HL-60 (cell line): Measurements from ENCODE around the gene SCAMP2.
A peak's percentile ranks its signal among the peaks of the same experiment; 100 is the strongest.

Source experiments
- DNase-seq, 2 experiments: peaks; one replicate each; pipeline ENCODE4 v3.0.0-alpha.2; 2010 to 2020; ENCODE audit warnings: low read depth in 1 of 2, low spot score in 1 of 2
- H3K27ac ChIP-seq: fragments of 250-450 bp; sonication (Bioruptor Pico); replicated peaks from 2 replicates; pipeline ENCODE4 v1.5.1; 2020; ENCODE audit warnings: mild to moderate bottlenecking, moderate library complexity
- H3K27me3 ChIP-seq: fragments of 250-450 bp; sonication (Bioruptor Pico); 2 replicates; pipeline ENCODE4 v1.5.1; 2021; ENCODE audit warnings: mild to moderate bottlenecking, moderate library complexity; ENCODE audit not compliant: insufficient read depth, poor library complexity, severe bottlenecking
- H3K4me3 ChIP-seq: replicated peaks from 2 replicates; pipeline ENCODE4 v1.5.1; 2011; ENCODE audit warnings: mild to moderate bottlenecking, control low read depth, low read length; ENCODE audit not compliant: insufficient read depth
- GABPA ChIP-seq: IDR thresholded peaks from 2 replicates; pipeline ENCODE4 v1.6.1; 2012; ENCODE audit warnings: low read depth
- POLR2AphosphoS5 ChIP-seq: IDR thresholded peaks from 2 replicates; pipeline ENCODE4 v1.6.1; 2012; ENCODE audit warnings: low read depth
- SPI1 ChIP-seq: IDR thresholded peaks from 2 replicates; pipeline ENCODE4 v1.6.1; 2012; ENCODE audit warnings: low read depth, mild to moderate bottlenecking, borderline replicate concordance
- TF ChIP-seq, protein P1 (sequence below): IDR thresholded peaks from 2 replicates; pipeline ENCODE4 v1.6.1; 2012; ENCODE audit warnings: low read depth; ENCODE audit not compliant: insufficient replicate concordance
- TF ChIP-seq, protein P2 (sequence below): IDR thresholded peaks from one replicate; pipeline ENCODE4 v1.5.1; 2011; ENCODE audit warnings: low read length, control low read depth, inconsistent platforms; ENCODE audit not compliant: insufficient read depth

SCAMP2 gene

DNA sequence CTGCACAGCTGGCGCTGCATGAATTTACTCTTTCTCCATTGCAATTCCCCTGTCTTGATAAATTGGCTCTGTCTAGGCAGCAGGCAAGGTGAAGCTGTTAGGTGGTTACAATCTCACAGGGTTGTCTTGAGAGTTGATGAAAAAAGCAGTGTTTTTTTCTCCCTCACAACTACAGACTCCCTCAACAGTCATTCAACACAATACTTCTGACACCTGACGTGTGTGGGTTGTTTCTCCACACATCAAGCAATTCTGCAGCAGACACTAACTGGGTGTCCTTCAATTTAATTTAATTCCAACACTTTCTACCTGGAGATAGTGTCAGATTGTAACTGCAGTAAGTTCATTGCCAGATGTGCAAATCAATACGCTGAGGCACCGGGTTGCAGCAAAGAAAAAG lies 5.1 kb upstream of the SCAMP2 start:
- no peaks in the 10 kb centered on the region for H3K27me3 ChIP-seq
- no peak overlapping the region for H3K27ac ChIP-seq
- DNase-seq, result no peak
- TF ChIP-seq, protein P1, sequence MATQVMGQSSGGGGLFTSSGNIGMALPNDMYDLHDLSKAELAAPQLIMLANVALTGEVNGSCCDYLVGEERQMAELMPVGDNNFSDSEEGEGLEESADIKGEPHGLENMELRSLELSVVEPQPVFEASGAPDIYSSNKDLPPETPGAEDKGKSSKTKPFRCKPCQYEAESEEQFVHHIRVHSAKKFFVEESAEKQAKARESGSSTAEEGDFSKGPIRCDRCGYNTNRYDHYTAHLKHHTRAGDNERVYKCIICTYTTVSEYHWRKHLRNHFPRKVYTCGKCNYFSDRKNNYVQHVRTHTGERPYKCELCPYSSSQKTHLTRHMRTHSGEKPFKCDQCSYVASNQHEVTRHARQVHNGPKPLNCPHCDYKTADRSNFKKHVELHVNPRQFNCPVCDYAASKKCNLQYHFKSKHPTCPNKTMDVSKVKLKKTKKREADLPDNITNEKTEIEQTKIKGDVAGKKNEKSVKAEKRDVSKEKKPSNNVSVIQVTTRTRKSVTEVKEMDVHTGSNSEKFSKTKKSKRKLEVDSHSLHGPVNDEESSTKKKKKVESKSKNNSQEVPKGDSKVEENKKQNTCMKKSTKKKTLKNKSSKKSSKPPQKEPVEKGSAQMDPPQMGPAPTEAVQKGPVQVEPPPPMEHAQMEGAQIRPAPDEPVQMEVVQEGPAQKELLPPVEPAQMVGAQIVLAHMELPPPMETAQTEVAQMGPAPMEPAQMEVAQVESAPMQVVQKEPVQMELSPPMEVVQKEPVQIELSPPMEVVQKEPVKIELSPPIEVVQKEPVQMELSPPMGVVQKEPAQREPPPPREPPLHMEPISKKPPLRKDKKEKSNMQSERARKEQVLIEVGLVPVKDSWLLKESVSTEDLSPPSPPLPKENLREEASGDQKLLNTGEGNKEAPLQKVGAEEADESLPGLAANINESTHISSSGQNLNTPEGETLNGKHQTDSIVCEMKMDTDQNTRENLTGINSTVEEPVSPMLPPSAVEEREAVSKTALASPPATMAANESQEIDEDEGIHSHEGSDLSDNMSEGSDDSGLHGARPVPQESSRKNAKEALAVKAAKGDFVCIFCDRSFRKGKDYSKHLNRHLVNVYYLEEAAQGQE, result no peak
- TF ChIP-seq POLR2AphosphoS5 (no peak), GABPA (no peak), SPI1 (no peak)
- TF ChIP-seq, protein P2, sequence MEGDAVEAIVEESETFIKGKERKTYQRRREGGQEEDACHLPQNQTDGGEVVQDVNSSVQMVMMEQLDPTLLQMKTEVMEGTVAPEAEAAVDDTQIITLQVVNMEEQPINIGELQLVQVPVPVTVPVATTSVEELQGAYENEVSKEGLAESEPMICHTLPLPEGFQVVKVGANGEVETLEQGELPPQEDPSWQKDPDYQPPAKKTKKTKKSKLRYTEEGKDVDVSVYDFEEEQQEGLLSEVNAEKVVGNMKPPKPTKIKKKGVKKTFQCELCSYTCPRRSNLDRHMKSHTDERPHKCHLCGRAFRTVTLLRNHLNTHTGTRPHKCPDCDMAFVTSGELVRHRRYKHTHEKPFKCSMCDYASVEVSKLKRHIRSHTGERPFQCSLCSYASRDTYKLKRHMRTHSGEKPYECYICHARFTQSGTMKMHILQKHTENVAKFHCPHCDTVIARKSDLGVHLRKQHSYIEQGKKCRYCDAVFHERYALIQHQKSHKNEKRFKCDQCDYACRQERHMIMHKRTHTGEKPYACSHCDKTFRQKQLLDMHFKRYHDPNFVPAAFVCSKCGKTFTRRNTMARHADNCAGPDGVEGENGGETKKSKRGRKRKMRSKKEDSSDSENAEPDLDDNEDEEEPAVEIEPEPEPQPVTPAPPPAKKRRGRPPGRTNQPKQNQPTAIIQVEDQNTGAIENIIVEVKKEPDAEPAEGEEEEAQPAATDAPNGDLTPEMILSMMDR, result no peak
- no peak overlapping the region for H3K4me3 ChIP-seq

DNA sequence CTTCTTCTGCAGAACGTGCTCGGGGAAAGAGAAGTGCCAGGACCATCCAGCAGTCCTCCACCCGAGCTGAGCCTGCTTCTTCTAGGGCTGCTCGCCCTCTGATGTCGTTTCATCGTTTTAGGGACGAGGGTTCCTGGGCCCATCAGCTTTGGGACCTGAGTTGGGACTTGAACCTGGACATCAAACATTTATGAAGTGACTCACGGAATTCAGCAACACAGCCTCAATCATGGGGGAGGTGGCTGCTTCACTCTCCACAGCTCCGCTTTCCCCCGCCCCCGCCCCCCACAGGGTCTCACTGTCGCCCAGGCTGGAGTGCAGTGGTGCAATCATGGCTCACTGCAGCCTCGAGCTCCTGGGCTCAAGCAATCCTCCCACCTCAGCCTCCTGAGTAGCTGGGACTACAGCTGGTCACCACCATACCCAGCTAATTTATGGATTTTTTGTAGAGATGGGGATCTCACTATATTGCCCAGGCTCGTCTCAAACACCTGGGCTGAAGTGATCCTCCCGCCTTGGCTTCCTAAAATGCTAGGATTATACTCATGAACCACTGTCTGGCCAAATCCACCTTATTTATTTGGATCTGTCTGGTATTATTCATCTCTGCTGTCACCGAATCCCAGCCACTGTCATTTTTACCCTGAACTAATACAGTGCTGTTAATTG lies 725 bp upstream of the SCAMP2 start:
- peak; percentile 28 to 48 for DNase-seq
- peak overlapping the region; percentile 95 for H3K27ac ChIP-seq
- peak overlapping the region; percentile 84 for H3K4me3 ChIP-seq
- peak; percentile 4; the same call in 1 of the 2 replicates for TF ChIP-seq SPI1
- no peak for TF ChIP-seq POLR2AphosphoS5
- H3K27me3 ChIP-seq, result no peaks in the 10 kb centered on the region

DNA sequence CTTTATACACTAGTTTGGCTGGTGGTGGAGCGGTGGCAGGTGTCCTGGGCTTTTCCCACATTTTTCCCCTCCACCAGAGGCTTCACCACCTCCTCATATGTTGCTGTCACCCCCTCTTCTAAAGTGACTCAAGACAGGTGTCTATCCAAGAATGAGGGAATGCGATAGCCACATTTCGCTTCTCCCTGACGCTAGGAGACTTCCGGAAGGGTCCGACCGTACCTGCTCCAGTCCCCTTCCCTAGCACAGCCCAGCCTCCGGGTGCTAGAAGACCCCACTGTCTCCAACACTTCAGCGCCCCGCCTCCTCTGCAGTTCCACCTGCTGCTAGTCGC lies 496 bp downstream of the SCAMP2 start:
- H3K27ac ChIP-seq, result peak overlapping the region; percentile 95
- no peaks in the 10 kb centered on the region for H3K27me3 ChIP-seq
- H3K4me3 ChIP-seq, result peak overlapping the region; percentile 84
- no peak for DNase-seq
- TF ChIP-seq SPI1 (no peak), GABPA (no peak), POLR2AphosphoS5 (no peak)
- TF ChIP-seq, protein P1, result no peak
- TF ChIP-seq, protein P2, result no peak

DNA sequence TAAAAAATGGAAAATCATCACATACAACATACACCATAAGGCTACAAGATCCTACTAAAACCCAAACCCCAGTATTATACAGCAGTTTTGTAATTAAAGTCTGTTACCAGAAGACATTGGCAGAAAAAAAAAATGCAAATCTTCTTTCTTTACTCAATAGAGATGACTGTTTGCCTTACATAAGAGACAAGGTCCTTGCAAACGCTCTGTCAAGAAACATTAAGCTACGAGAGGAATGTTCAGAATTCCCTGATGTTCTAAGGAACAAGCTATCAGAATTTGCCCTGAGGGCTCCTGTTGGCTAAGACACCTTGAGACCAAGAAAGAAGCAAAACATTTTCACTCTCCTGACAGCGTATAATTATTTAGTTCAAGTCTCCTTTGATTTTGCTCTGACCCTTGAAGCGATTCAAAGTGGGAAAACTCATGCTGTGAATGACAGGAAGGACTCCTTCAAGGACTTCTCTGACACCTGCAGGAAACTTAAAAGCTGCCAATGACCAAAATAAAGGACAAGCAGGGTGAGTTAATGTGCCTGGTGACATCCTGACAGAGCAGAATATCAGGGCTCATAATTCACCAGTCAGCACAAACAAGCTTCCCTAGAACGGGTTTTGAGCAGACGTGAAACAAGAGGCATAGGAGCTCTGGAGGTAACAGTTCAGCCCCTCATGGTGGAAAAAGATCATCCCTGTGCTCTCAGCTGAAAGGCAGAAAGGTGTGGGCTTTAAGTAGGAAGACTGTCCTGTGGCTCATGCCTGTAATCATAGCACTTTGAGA lies 2.5 kb downstream of the SCAMP2 start:
- Histone ChIP-seq H3K4me3 (peak overlapping the region; percentile 9; the same call in 1 of the 2 replicates), H3K27me3 (no peaks in the 10 kb centered on the region), H3K27ac (peak overlapping the region; percentile 95)
- DNase-seq, result no peak
- TF ChIP-seq GABPA (no peak), POLR2AphosphoS5 (no peak), SPI1 (no peak)
- TF ChIP-seq, protein P1, result no peak
- TF ChIP-seq, protein P2, result no peak
